ENCODE results near the gene OR2V2.
"Not testable (repeated sequence)": the region's sequence is repeated elsewhere in the genome, so short reads cannot be mapped to it uniquely, and the experiment has no call there.

OR2V2 gene, protein sequence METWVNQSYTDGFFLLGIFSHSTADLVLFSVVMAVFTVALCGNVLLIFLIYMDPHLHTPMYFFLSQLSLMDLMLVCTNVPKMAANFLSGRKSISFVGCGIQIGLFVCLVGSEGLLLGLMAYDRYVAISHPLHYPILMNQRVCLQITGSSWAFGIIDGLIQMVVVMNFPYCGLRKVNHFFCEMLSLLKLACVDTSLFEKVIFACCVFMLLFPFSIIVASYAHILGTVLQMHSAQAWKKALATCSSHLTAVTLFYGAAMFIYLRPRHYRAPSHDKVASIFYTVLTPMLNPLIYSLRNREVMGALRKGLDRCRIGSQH

DNA sequence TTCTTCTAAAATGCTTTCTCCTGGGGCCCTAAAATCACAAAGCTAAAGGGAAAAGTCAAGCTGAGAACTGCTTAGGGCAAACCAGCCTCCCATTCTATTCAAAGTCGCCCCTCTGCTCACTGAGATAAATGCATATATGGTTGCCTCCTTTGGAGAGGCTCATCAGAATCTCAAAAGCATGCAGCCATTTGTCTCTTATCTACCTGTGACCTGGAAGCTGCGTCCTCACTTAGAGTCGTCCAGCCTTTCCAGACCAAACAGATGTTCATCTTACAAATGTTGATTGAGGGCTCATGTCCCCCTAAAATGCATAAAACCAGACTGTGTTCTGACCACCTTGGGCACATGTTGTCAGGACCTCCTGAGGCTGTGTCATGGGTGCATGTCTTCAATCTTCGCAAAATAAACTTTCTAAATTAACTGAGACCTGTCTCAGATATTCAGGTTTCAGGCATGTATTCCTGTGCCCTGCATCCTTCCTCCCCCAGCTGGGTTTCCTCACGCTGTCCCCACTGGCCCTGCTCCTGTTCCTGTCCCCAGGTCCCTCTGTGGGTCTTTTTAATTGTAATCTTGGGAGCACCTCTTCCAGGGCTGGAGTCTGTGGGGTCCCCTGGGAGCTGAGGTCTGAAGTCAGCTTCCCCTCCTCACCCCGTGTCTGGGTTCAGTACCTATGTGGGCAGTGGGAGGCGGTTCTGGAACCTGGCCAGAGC lies at the start of gene OR2V2:
Gene OR2V2, plus strand, starts transcription at position 660 of the 710 bp plus-strand sequence. CDS start 7,357 bp downstream, outside the sequence.
- DNase-seq (ENCODE audit: low read depth in 2 of 2): not testable (repeated sequence)

DNA sequence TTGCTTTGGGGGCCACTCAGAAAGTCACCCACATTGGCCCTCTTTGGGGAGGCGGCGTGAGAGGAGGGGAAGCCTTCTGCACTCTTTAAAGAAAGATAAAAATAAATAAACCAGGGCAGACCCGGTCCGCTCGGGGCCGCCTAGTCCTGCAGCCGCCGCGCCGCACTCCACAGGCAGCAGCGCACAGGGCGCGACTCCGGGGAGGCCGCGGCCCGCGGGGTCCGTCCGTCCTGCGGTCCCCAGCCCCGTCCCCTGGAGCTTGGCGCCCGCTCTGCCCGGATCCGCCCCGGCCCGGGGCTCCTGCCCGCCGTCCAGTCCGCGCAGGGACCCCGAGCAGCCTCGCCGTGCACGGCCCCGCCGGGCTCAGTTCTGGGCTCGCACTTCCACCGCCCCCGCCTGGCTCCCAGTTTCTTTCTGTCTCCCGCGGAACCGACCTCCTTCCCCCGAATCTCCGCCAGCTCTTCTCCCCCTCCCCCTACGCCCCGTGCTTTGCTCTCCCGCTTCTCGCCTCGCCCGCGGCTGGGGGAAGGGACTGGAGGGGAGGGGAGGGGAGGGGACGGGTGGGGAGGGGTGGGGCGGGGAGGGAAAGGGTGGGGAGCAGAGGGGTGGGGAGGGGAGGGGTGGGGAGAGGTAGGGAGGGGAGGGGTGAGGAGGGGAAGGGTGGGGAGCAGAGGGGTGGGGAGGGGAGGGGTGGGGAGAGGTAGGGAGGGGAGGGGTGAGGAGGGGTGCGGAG lies 49.5 kb upstream of the OR2V2 start:
- not testable (repeated sequence) for DNase-seq (ENCODE audit: low read depth in 2 of 2)

DNA sequence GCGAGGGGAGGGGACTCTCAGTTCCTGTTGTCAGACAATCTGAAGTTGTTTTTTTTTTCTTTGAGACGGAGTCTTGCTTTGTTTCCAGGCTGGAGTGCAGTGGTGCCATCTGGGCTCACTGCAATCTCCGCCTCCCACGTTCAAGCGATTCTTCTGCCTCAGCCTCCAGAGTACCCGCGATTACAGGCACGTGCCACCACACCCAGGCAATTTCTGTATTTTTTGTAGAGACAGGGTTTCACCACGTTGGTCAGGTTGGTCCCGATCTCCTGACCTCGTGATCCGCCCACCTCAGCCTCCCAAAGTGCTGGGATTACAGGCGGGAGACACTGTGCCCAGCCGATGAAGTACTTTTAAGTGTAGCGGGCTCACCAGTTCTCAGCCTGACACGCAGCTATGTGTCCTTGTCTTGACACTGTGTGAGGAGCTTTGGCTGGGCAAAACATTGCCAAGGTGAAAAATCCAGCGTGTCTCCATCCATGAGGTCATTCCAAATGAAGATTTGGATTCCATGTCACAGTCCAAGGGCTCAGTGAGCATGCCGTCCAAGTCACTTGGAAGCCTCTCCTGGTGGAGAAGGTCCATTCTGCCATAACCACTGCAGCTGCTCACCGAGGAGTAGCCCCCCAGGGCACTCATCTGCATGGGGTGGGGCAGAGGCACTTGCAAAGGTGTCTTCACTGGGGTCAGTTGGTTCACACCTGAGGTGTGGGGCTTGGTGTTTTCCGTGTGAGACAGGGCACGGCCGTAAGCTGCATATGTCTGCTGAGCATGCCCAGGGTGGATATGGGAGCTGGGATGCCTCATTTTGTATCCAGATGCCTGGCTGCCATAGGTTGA lies 48.4 kb upstream of the OR2V2 start:
- DNase-seq (ENCODE audit: low read depth in 2 of 2): no peak

DNA sequence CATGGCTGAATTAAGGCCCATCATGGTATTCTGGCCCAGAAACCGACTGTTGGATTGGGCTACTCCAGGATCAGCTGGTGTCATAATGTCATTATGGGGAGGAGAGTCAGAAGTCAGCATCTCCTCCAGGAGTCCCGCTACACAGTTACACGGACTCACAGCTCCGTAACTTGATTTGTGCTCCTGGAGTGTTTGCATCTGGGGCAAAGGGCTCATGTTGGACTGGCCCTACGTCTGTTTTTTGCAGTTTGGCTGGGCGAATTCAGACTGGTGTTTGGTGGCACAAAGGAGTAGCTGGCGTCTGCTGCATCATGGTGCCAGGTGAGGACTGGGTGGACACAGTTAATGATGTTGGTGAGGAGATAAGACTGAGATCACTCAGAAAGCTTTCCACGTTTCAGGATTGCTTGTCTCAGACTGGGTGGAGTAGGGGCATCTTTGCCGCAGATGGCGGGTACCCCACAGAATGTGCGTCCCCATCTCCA lies 47.7 kb upstream of the OR2V2 start:
- no peak for DNase-seq (ENCODE audit: low read depth in 2 of 2)

DNA sequence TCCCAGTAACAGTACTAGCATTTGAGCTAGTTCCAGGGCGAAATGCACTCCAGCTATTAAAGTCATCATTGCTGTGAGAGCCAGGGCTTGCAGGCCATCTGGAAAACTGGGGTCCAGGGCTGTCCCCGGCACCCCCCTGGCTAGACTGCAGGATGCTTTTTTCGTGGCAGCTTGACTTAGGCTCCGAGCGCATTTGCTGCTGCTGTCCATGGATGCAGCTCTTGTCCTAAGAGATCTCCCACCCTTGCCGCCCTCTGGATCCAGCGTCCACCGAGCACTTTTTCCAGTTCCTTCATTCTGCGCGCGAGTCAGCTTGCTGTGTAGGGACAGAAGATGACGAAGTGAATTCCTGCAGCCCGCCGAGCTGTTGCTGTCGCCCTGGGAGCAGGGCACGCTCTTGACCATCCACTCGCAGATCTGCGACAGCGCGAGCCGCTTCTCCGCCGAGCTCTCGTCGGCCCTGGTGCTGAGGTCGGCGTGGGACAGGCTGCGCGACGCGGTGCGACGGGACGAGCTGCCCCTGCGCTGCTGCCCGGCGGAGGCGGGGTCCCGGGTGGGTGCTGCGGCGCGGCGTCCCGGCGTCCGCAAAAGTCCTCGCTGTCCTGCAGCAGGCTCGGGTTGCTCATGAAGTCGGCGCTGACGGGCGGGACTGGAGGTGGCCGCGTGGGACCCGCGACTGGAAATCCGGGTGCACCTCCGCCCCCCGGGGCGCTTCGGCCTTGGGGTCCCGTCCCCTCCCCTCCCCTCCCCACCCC lies 47.1 kb upstream of the OR2V2 start:
- DNase-seq (ENCODE audit: low read depth in 2 of 2): no peak

DNA sequence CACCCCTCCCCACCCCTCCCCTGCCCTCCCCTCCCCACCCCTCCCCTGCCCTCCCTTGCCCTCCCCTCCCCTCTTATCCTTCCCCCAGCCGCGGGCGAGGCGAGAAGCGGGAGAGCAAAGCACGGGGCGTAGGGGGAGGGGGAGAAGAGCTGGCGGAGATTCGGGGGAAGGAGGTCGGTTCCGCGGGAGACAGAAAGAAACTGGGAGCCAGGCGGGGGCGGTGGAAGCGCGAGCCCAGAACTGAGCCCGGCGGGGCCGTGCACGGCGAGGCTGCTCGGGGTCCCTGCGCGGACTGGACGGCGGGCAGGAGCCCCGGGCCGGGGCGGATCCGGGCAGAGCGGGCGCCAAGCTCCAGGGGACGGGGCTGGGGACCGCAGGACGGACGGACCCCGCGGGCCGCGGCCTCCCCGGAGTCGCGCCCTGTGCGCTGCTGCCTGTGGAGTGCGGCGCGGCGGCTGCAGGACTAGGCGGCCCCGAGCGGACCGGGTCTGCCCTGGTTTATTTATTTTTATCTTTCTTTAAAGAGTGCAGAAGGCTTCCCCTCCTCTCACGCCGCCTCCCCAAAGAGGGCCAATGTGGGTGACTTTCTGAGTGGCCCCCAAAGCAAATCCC lies 46.2 kb upstream of the OR2V2 start:
- DNase-seq (ENCODE audit: low read depth in 2 of 2): not testable (repeated sequence)

DNA sequence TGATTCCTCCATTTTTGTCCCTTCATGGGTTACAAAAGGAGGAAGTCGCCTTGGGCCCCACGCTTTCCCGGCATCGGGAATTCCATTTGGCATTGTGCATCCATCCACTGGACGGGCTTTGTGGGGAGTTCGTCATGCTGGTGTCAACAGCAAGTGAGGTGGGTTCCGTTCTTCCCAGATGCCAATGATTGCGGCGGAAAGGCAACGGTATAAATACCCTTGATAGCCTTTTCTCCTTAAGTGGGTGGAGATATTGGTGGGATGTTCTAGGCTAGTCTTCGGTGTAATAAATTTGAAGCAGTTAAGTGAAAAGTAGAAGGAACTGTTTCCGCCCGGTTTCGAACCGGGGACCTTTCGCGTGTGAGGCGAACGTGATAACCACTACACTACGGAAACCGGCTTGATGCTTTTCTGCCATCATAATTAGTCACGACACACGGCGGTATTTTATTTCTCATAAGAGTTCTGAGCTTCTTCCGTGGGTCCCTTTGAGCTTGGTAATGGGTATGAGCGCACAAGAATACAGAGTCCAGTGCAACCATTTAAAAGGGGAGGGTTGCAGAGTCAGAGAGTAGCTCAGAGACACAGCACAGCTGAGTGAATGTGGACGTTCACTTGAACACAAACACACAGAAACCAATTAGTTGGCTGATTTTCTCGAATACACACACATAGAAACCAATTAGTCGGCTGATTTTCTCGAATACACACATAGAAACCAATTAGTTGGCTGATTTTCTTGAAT lies 45.3 kb upstream of the OR2V2 start:
- not testable (repeated sequence) for DNase-seq (ENCODE audit: low read depth in 2 of 2)

DNA sequence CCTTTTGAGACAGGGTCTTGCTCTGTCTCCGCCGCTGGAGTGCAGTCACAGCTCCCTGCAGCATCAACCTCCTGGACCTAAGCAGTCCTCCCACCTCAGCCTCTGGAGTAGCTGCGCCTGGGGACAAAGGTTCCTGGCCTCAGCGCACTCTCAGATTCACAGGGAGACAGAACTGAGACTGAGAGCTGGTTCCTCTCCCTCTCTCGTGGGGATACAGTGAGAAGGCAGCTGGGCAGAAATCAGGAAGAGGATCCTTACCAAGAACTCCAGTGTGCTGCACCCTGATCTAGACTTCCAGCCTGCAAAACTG lies 43.2 kb upstream of the OR2V2 start:
- DNase-seq (ENCODE audit: low read depth in 2 of 2): not testable (repeated sequence)

DNA sequence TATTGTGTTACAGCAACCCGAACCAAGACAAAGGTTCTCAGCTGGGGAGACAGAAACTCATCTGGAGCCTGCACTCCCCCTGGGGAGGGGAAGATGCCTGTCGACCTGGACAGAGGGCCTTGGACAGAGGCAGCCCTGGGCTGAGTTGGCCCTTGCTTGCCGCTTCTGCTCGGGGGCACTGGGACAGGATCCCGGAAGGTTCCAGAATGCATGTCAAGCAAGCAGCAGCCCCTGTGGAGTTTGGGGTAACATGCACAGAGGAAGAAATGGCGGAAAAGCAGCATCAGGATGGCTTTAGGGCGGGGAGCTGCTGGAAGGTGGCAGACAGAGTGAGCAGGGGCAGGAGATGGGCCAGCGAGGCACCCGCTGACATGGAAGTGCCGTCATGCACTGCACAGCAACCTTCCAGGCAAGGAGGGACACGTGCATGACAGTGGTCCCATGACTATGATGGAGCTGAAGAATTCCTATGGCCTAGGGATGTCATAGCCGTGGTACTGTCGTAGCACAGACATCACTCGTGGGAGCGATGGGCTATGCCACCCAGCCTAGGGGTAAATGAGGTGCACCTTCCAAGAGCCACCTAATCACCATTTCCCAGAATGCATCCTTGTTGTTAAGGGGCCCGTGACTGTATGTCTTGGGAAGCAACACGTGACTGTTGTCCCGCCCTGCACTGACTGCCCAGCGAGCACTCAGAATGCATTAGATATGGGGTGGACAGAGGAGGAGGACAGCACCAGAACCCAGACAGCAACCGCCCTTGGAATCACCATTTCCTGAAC lies 42.6 kb upstream of the OR2V2 start:
- not testable (repeated sequence) for DNase-seq (ENCODE audit: low read depth in 2 of 2)

DNA sequence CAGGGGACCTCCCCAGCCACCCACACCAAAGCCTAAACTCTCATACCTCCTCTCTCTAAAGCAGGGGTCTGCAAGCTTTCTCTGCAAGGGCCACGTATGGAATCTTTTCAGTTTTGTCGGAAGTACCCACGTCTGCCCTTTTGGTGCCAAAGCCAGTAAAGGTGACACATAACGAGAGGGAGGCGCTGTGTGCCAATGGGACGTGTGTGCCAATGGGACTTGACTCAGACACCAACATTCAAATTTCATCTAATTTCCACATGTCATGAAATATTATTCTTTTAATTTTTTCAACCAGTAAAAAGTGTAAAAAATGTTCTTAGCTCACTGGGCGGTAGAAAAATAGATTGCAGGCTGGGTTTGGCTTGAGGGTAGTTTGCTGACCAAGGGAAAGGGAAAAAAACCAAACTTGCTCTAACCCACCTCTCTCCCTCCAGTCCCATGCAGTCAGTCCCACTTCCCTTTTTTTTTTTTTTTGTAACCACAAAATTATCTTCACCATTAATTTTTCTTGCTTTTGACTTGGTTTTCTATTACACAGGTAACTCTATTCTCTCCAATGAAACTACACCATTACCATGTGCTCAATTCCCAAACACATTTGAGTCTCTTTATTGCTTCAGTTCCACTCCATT lies 41.9 kb upstream of the OR2V2 start:
- no peak for DNase-seq (ENCODE audit: low read depth in 2 of 2)

DNA sequence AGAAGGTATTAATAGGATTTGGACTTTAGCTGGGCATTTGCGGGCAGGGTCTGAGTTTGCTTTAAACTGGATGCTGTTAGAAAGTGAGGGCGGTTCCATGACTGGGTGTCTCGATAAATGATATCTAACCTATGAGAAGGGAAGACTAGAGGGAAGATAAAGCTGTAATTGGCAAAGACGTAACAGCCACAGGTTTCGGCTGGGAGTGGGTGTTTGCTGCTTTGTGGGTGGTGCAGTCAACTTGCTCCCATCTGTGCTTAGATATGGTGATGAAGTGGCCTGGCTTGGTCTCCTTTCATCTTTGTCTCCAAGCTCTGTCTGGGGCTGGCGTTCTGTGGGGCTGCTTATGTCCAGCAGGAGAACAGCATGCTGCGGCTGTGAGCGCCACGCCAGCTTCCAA lies 39.7 kb upstream of the OR2V2 start:
- DNase-seq (ENCODE audit: low read depth in 2 of 2): no peak

DNA sequence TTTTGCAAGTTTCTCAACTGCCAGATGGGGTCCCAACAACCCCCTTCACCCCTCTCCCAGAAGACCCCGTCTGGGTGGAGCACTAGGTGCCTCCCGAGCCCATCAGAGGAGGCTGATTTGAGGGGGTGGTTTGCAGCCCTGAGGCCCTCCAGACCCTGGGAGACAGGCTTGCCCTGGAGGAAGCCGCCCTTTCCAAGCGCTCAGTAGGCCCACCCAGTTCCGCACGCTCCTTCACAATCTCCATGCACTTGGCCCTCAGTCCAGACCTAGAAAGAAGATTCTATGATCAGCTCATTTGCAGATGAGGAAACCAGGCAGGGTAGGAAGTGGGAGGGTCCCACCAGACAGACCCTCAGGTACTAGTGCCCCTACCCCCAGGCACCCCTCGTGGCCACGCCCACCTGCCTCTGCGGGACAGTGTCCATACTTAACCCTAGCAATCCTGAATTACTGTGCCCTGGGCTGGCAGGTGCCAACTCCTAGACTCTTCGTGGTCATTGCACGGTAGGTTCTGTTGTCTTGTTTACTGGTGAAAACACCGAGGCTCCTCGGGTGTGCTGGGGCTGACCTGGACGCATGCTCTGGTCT lies 38.7 kb upstream of the OR2V2 start:
- no peak for DNase-seq (ENCODE audit: low read depth in 2 of 2)

DNA sequence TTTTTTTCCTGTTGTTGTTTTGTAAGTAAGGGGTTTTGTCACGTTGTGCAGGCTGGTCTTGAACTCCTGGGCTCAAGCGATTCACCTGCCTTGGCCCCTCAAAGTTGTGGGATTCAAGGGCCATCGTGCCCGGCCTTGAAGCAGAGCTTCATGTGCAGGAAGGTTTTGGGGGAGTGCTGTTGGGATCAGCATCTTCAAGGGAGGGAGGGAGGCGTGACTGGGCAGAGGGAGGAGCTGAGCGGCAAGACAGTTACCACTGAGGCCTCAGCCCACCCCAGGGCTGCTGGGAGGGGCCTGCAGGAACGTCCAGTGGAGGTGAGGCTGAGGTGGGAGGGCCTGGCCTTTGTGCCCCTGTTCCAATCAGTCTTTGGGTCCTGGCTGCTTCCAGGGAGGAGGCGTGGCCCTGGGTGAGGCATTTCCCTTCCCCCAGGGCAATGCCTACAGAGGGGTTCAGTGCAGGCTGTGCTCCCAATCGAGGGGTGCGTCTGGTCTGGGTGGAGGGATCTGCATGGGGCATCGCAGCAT lies 37.8 kb upstream of the OR2V2 start:
- DNase-seq (ENCODE audit: low read depth in 2 of 2): no peak

DNA sequence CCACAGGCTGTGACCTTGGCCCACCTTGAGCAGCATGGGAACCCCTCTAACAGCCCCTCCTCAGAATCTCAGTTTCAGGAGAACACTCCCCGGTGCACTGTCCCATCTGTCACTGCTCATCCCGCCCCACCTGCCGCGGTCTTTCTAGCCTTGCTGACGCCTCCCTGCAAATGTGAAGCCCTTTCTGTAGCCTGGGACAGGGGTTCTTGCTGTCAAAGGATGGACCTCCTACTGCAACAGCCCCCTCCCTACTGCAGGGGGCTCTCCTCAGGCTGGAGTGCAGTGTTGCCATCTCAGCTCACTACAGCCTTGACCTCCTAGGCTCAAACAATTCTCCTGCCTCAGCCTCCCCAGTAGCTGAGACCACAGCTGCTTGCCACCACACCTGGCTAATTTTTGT lies 36.4 kb upstream of the OR2V2 start:
- no peak for DNase-seq (ENCODE audit: low read depth in 2 of 2)

DNA sequence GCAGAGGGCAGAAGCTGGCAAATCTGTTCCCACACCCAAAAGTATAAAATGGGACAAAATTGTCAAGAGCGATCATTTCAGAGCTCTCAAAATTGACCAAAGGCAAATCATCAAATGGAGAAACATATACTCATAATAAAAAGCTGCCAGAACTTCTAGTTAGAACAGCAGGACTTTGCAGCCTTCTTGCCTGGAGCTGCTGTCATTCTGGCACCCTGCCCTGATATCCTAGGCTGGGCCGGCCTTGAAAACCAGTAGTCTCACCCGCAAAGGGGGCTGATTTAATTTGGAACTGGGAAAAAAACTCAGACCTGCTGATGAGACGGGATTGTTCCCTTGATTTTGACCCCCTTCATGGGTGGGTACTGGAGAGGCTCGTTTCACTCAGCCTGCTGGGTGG lies 34.9 kb upstream of the OR2V2 start:
- DNase-seq (ENCODE audit: low read depth in 2 of 2): no peak

DNA sequence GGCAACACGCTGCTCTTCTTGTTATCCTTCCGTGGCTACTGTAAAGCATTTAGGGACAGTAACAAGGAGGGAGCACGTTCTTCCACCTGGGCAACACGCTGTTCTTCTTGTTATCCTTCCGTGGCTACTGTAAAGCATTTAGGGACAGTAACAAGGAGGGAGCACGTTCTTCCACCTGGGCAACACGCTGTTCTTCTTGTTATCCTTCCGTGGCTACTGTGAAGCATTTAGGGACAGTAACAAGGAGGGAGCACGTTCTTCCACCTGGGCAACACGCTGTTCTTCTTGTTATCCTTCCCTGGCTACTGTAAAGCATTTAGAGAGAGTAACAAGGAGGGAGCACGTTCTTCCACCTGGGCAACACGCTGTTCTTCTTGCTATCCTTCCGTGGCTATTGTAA lies 33.8 kb upstream of the OR2V2 start:
- not testable (repeated sequence) for DNase-seq (ENCODE audit: low read depth in 2 of 2)

DNA sequence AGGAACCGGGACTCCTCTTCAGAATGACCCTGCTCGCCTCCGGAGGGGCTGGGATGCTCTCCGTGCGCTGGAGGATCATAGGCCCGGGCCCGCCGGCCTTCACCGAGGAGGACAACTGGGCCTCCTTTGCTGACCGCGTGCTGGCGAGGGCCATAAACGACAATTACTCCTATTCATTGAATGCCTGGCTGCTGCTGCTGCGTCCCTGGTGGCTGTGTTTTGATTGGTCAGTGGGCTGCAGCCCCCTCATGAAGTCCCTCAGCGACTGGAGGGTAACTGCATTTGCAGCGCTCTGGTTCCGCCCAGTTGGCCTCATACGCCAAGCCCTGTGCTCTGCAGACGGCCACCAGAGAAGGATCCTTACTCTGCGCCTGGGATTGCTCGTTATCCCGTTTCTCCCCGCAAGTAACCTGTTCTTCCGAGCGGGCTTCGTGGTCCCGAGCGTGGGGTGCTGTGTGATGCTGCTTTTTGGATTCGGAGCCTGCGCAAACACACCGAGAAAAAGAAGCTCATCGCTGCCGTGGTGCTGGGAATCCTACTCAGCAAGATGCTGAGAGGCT lies 33.0 kb upstream of the OR2V2 start:
- no peak for DNase-seq (ENCODE audit: low read depth in 2 of 2)

Data from stimulated activated CD4-positive, alpha-beta T cell treated with anti-CD3 and anti-CD28 coated beads, Interleukin-12 subunit alpha, Interleukin-12 subunit beta, amount 100 ng/mL, for 24 hours (primary cell).